ENCODE measurements around the gene SNTA1.

SNTA1 gene

GRCh38 chr20:33359399-33360261 lies 83.9 kb downstream of the SNTA1 start:
- H3K4me2 ChIP-seq (ENCODE audit: low read length), result no peak overlapping the region
- TF ChIP-seq EZH2phosphoT487 (IDR thresholded peaks at IDR 0.05; ENCODE audit: low read depth) (no peak), CTCF (IDR thresholded peaks at IDR 0.05; ENCODE audit: low read depth, low read length) (no peak)
- no peaks in the 10 kb centered on the region for H4K20me1 ChIP-seq (ENCODE audit: insufficient read depth, low read length)
- H3K9ac ChIP-seq (ENCODE audit: low read length), result no peak overlapping the region
- no peaks in the 10 kb centered on the region for H3K9me3 ChIP-seq (ENCODE audit: insufficient read depth, low read length)
- no peak overlapping the region for H3K4me3 ChIP-seq (ENCODE audit: low read length)
- H3K4me1 ChIP-seq (ENCODE audit: low read length), result no peaks in the 10 kb centered on the region
- no peaks in the 10 kb centered on the region for H3K79me2 ChIP-seq (ENCODE audit: low read length)
- no peak overlapping the region for H3K27ac ChIP-seq (ENCODE audit: low read length)
- H3K27me3 ChIP-seq (ENCODE audit: low read depth, low read length), result no peaks in the 10 kb centered on the region
- no peak overlapping the region for H2AFZ ChIP-seq (ENCODE audit: low read depth, low read length)
- H3K36me3 ChIP-seq (replicated peaks; ENCODE audit: low read depth, low read length), result peaks cover 43% of the 10 kb centered on the region
